ENCODE data around the gene ZBTB9.

ZBTB9 gene

GRCh38 chr6:33416386-33417127 lies 37.8 kb upstream of the ZBTB9 start:
- Histone ChIP-seq H3K27ac (ENCODE audit: low read depth, low read length) (peak overlapping the region; percentile 67; the same call in 1 of the 2 replicates), H3K36me3 (ENCODE audit: low read length) (no peaks in the 10 kb centered on the region)

DNA sequence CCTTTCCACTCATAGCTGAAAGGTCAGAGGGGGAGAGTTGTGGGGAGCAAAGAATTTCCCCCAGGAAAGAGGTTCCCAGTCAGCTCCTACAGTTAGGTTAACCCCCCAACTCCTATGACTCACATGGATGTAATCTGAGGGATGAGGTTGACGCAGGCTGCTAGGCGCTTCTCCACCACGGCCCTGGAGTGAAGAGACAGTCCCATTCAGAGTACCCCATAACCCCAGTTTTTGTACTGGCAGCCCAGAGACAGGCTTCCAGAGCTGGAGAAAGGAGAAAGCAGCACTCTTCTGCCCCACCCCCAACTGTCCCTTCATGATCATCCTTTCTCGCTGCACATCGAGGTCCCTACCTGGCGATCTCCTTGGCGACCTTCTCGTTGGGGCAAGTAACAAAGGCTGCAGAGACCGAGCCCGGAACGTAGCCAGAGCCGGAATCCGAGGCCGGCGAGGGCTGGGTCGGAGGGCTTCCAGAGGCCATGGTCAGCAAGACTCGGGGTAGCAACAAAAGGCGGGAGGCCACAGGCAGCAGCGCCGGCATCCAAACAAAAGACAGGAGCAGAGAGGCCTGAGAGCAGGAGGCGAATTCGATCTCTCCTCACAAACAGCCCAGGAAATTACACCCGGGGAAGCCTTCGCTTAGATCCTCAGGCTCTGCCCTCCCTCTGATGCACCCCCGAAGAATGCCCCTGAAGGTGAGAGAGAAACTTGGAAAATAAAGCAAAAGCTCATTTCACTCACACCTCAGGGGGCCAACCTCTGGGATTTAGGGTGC lies 37.1 kb upstream of the ZBTB9 start:
- Histone ChIP-seq H3K36me3 (ENCODE audit: low read length) (no peaks in the 10 kb centered on the region), H3K27ac (ENCODE audit: low read depth, low read length) (peak overlapping the region; percentile 67), H3K4me2 (ENCODE audit: low read depth, low read length, poor library complexity, severe bottlenecking) (peak overlapping the region; percentile 87), H3K9me3 (ENCODE audit: insufficient read depth, low read length) (no peaks in the 10 kb centered on the region), H3K9me2 (replicated peaks; ENCODE audit: insufficient read depth, low read length) (no peaks in the 10 kb centered on the region), H3K79me2 (ENCODE audit: insufficient read depth, low read length) (peaks cover 22% of the 10 kb centered on the region), H3F3A (ENCODE audit: insufficient read depth) (peaks cover 26% of the 10 kb centered on the region), H3K4me3 (ENCODE audit: insufficient read depth, low read length, poor library complexity, severe bottlenecking) (peak overlapping the region; percentile 89), H3K9ac (ENCODE audit: low read length) (peak overlapping the region; percentile 80), H2AFZ (ENCODE audit: low read depth, low read length, severe bottlenecking) (peak overlapping the region; percentile 43), H3K27me3 (ENCODE audit: low read length) (no peaks in the 10 kb centered on the region), H4K20me1 (ENCODE audit: low read depth, low read length) (no peaks in the 10 kb centered on the region)
- TF ChIP-seq, protein P1, sequence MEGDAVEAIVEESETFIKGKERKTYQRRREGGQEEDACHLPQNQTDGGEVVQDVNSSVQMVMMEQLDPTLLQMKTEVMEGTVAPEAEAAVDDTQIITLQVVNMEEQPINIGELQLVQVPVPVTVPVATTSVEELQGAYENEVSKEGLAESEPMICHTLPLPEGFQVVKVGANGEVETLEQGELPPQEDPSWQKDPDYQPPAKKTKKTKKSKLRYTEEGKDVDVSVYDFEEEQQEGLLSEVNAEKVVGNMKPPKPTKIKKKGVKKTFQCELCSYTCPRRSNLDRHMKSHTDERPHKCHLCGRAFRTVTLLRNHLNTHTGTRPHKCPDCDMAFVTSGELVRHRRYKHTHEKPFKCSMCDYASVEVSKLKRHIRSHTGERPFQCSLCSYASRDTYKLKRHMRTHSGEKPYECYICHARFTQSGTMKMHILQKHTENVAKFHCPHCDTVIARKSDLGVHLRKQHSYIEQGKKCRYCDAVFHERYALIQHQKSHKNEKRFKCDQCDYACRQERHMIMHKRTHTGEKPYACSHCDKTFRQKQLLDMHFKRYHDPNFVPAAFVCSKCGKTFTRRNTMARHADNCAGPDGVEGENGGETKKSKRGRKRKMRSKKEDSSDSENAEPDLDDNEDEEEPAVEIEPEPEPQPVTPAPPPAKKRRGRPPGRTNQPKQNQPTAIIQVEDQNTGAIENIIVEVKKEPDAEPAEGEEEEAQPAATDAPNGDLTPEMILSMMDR (IDR thresholded peaks at IDR 0.05; ENCODE audit: insufficient read depth, low read length, poor library complexity, severe bottlenecking), result no peak
- no peak for TF ChIP-seq EZH2phosphoT487 (conservative IDR thresholded peaks at IDR 0.05; ENCODE audit: low read length)

More at GRCh38 chr6:33416386-33417127, 37.8 kb upstream of the ZBTB9 start:
- no peaks in the 10 kb centered on the region for H3K9me2 ChIP-seq (replicated peaks; ENCODE audit: insufficient read depth, low read length)
- TF ChIP-seq, protein P1 (IDR thresholded peaks at IDR 0.05; ENCODE audit: insufficient read depth, low read length, poor library complexity, severe bottlenecking), result no peak
- TF ChIP-seq EZH2phosphoT487 (conservative IDR thresholded peaks at IDR 0.05; ENCODE audit: low read length), result no peak
- peak overlapping the region; percentile 87 for H3K4me2 ChIP-seq (ENCODE audit: low read depth, low read length, poor library complexity, severe bottlenecking)
- H2AFZ ChIP-seq (ENCODE audit: low read depth, low read length, severe bottlenecking), result no peak overlapping the region
- peak overlapping the region; percentile 89 for H3K4me3 ChIP-seq (ENCODE audit: insufficient read depth, low read length, poor library complexity, severe bottlenecking)
- H3K9me3 ChIP-seq (ENCODE audit: insufficient read depth, low read length), result no peaks in the 10 kb centered on the region
- no peaks in the 10 kb centered on the region for H4K20me1 ChIP-seq (ENCODE audit: low read depth, low read length)
- peaks cover 22% of the 10 kb centered on the region for H3K79me2 ChIP-seq (ENCODE audit: insufficient read depth, low read length)
- no peaks in the 10 kb centered on the region for H3K27me3 ChIP-seq (ENCODE audit: low read length)
- H3F3A ChIP-seq (ENCODE audit: insufficient read depth), result peaks cover 28% of the 10 kb centered on the region
- peak overlapping the region; percentile 80 for H3K9ac ChIP-seq (ENCODE audit: low read length)

DNA sequence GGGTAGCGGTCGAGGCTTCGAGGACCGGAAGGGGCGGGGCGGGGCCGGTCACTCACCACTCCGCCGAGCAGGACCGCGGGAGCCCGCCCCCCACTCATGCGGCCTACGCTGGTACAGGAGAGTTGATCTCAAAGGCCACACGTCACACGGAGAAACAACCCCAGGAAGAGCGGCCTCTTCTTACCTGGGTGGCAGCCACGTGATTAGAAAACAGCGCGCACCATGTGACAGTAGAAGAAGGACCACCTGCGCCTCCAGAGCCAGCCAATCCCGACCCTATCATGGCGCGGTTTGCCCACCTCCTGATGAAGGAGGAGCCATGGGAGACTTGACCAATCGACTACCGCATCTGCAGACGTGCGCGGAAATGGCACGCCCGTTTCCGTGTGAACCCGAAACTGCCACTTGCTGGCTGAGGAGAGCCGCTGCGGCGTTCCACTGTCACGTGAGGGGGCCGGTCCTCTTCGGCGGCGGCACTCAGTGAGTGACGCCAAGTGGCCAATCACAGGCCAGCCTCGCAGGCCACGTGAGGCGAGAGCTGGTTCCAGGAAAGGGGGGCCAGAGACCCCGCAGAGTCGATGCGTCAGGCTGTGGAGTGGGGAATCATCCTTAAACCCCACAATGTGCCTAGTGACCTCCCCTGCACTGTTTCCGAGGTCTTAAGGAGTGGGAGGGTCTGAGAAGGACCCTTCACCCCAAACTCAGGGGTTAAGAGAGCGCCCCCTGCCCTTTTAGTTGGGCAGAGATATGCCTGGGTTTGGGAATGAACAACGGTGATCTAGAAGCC lies 36.3 kb upstream of the ZBTB9 start, which contains the start of gene CUTA:
TSS of gene CUTA (minus strand) at position 205 of the 787 bp plus-strand sequence. CDS start at position 98, 107 bp downstream.
- Histone ChIP-seq H3K4me3 (ENCODE audit: insufficient read depth, low read length, poor library complexity, severe bottlenecking) (peak within 1 kb of the TSS; percentile 89), H3K27me3 (ENCODE audit: low read length) (no peaks in the 10 kb centered on the region), H4K20me1 (ENCODE audit: low read depth, low read length) (no peaks in the 10 kb centered on the region), H3K79me2 (ENCODE audit: insufficient read depth, low read length) (peaks cover 22% of the 10 kb centered on the region), H3K4me2 (ENCODE audit: low read depth, low read length, poor library complexity, severe bottlenecking) (peak within 1 kb of the TSS; percentile 87), H2AFZ (ENCODE audit: low read depth, low read length, severe bottlenecking) (peak within 1 kb of the TSS; percentile 53), H3K36me3 (ENCODE audit: low read length) (no peaks in the 10 kb centered on the region), H3K9me2 (replicated peaks; ENCODE audit: insufficient read depth, low read length) (no peaks in the 10 kb centered on the region), H3K9me3 (ENCODE audit: insufficient read depth, low read length) (no peaks in the 10 kb centered on the region), H3K27ac (ENCODE audit: low read depth, low read length) (peak within 1 kb of the TSS; percentile 67), H3K9ac (ENCODE audit: low read length) (peak within 1 kb of the TSS; percentile 80), H3F3A (ENCODE audit: insufficient read depth) (peaks cover 23% of the 10 kb centered on the region; the same call in 1 of the 2 replicates)
- TF ChIP-seq, protein P1 (IDR thresholded peaks at IDR 0.05; ENCODE audit: insufficient read depth, low read length, poor library complexity, severe bottlenecking), result peak; percentile 50
- TF ChIP-seq EZH2phosphoT487 (conservative IDR thresholded peaks at IDR 0.05; ENCODE audit: low read length), result no peak
